GM12872 (cell line): ENCODE results near the gene SCO2.

ENCODE experiments used
- TF ChIP-seq, protein P1 (sequence below): IDR thresholded peaks from 3 replicates; pipeline ENCODE4 v1.5.1; 2011; ENCODE audit warnings: low read depth, mild to moderate bottlenecking, low read length, moderate library complexity; ENCODE audit not compliant: insufficient read depth

SCO2 gene

DNA sequence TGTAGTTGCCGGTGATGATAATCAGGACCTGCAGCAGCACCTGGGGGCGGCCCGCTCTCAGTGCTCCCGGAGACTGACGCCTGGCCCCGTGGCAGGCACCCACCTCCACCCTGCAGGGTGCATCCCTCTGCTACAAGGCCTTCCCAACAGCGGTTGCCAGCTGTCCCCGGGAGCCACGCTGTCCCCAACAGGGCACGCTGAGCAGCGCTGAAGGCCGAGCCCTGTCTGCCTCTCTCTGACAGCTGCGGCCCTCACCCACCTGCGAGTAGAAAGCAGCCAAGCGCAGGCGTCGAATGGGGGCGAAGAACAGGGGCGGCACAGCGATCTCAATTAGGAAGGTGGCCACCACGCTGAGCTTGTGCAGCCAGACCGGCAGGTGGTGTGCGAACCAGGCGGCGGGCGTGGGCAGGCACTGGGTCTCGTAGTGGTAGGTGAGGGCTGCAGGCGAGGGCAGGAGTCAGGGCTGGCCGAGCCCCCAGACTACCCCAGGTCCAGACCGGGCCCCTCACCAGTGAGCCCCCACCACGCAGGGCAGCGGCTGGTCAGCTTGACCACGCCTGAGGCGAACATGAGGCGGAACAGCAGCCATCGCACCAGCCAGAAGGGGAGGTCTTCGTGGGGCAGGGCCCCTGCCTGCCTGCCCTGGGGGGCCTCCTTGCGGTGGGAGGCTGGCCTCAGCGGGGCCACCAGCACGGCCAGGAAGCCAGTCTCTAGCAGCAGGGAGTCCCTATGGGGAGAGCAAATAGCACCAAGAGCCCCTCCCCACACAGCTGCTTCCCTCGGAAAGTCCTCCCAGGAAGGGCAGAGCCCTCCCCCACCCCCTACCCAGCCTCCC lies 19.4 kb downstream of the SCO2 start:
- TF ChIP-seq, protein P1, sequence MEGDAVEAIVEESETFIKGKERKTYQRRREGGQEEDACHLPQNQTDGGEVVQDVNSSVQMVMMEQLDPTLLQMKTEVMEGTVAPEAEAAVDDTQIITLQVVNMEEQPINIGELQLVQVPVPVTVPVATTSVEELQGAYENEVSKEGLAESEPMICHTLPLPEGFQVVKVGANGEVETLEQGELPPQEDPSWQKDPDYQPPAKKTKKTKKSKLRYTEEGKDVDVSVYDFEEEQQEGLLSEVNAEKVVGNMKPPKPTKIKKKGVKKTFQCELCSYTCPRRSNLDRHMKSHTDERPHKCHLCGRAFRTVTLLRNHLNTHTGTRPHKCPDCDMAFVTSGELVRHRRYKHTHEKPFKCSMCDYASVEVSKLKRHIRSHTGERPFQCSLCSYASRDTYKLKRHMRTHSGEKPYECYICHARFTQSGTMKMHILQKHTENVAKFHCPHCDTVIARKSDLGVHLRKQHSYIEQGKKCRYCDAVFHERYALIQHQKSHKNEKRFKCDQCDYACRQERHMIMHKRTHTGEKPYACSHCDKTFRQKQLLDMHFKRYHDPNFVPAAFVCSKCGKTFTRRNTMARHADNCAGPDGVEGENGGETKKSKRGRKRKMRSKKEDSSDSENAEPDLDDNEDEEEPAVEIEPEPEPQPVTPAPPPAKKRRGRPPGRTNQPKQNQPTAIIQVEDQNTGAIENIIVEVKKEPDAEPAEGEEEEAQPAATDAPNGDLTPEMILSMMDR = no peak

DNA sequence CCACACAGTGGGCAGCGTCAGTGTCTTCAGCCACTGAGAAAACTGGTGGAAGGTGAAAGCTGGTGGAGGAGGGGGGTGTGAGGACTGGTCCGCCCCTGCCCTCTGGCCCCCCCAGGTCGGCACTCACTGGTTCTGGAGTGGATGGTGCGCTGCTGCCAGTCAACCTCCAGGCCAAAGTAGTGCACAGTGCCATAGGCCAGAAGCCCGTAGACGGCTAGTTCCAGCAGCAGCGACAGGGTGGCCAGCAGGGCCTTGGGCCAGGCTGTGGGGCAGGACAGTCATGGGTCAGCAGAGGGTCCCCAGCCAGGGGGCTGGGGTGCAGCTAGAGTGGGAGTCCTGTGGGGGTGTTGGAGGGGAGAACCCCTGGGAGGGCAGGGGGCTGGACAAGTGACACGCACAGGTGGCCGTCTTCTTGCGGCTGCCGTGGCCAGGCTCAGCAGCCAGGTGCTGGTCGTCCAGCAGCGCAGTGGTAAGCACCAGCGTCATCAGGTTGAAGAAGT lies 20.1 kb downstream of the SCO2 start:
- TF ChIP-seq, protein P1 = no peak

DNA sequence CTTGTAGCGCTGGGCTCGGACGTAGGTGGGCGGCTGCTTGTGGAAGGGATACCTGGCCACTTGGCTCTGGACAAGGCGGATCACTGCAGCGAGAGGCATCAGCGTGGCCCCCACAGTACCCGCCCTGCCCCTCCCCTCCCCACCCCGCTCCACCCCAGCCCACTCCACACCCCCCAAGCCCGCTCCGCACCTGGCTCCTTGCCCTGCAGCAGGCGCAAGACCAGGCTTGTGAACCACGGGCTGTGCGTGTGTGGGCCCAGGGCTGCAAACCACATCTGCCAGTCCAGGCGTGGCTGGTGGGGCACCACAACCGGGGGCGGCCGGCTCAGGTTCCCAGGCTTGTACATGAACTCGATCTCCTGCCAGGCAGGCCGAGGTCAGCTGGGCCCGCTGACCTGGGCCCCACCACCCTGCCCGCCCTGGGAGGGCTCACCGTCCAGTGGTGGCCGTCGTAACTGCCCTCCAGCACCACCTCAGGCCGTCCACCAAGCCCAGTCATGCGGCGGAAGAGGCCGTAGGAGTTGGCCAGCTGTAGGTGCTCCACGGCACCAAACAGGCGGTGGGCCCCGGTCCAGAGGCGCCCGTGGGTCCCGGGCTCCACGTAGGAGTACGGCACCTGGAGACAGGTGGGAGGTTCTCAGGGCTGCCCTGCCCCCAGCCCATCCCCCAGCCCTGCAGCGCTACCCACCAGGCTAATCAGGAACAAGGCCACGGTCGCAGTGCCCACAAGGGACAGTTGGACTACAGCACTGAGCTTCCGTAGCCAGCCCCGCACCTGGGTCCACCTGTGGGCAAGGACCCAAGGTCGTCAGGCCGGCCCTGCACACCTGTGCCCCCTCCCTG lies 20.8 kb downstream of the SCO2 start:
- TF ChIP-seq, protein P1 = no peak

DNA sequence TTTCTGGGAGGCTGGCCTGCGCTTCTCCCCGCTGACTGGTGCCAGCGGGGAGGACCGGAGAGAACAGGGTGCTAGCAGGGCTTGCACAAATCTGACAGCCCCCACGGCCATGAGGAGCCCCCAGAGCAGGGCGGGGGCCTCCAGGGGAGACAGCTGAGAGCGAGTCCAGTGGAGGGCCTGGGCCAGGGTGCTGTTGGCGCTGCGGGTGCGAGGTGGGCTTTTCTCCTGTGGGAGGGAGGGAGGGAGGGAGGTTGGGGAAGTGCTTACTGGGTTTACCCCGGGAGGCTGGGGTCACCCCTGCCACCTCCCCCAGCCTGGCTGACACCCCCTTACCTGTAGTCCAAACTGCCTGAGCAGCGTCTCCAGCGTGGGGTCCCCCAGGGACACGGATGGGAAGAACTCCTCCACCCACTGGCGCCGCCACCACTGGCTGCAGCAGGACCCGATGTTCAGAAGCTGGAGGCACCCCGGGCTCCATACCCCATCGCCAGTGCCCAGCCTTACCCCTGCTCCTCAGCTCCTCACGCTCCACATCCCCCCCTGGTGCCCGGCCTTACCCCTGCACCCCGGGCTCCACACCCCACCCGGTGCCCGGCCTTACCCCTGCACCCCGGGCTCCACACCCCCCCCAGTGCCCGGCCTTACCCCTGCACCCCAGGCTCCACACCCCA lies 21.8 kb downstream of the SCO2 start:
- TF ChIP-seq, protein P1 = 0 out of 3 replicates have a peak, but pooled peaks have one; percentile 13

DNA sequence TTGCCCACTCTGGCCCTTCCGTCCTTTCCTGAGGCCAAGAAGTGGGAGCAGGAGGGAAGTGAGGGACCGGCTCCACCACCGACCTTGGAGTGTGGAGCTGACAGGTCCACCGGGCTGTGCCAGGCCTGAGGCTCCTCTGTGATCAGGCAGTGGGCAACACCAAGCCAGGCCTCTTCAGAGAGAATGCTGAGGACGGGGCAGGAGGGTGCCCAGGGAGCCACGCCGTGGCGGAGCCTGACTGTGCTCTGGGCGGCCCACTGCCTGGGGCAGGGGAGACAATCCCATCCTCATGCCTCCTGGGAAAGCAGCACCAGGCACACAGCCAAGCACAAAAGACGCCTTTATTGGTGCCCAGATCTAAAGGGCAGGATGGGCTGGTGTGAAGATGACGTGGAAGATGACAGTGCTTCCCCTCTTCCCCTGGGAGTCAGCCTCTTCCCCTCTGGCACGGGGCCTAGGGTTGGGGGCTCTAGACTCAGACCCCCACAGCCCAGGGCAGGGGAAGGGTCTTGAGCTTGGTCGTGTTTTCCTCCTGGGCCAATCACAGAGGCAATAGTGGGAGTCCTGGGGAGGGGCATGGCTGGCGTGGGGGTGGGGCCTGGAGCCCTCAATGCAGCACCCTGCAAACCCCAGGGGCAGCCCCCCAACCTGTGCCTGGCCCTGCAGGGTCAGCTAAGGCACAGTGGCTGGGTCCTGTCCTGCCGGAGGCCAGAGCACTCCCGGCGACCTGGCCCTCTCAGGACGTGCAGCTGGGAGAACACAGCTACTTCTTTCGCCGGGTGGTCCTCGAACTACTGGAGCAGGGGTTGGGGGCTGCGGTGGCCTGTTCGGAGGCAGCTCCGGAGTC lies 22.5 kb downstream of the SCO2 start:
- TF ChIP-seq, protein P1 = no peak

DNA sequence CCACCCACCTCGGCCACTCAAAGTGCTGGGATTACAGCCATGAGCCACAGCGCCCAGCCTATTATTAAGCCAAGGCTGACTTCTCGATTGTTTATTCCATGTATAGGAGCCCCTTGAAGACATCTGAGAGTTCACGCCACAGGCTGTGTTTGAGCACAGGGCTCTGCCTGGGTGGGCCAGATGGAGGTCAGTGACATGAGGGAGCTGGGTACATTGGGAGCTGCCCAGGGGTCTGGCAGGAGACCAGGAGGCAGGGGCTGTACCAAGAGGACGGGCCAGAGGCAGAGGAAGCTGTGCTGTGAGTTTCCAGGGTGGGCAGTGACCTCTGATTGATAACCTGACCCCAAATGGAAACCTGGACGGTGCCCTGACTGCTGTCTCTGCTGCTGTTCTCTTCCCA lies 23.3 kb downstream of the SCO2 start:
- TF ChIP-seq, protein P1 = no peak
